Progenitor cell of endocrine pancreas (in vitro differentiated cells): ENCODE measurements around the gene OSBPL10. TPM values are rescaled to one million over a fixed set of nuclear protein-coding genes. Genes with fewer than 3 reads are reported as not detected.

Source experiments
- DNase-seq: peaks from one replicate; pipeline ENCODE4 v3.0.0; 2021; ENCODE audit warnings: low spot score; ENCODE audit not compliant: unreplicated experiment
- H3K27ac Mint-ChIP-seq: 2 replicates; pipeline ENCODE4 v1.8.0; 2021; ENCODE audit warnings: mild to moderate bottlenecking, moderate library complexity, mixed read lengths
- H3K27me3 Mint-ChIP-seq: 2 replicates; pipeline ENCODE4 v1.8.0; 2021; ENCODE audit warnings: mixed read lengths
- H3K36me3 Mint-ChIP-seq: 2 replicates; pipeline ENCODE4 v1.8.0; 2022; ENCODE audit warnings: mixed read lengths; ENCODE audit not compliant: insufficient read depth
- H3K4me1 Mint-ChIP-seq: 2 replicates; pipeline ENCODE4 v1.8.0; 2021; ENCODE audit warnings: low read depth, mixed read lengths
- H3K4me3 Mint-ChIP-seq: 2 replicates; pipeline ENCODE4 v1.8.0; 2021; ENCODE audit warnings: low read depth, mild to moderate bottlenecking, moderate library complexity, mixed read lengths
- H3K9me3 Mint-ChIP-seq: 2 replicates; pipeline ENCODE4 v1.8.0; 2021; ENCODE audit warnings: low read depth, mixed read lengths
- total RNA-seq: library from RNA; stranded (reverse); gene quantifications from 2 replicates; pipeline ENCODE4 v1.2.1, GENCODE V29; 2021
- TF ChIP-seq, protein P1 (sequence below): fragments of 200-600 bp; sonication (generic); IDR thresholded peaks from one replicate; pipeline ENCODE4 v1.5.0; 2021; ENCODE audit warnings: antibody characterized with exemption, mild to moderate bottlenecking; ENCODE audit not compliant: unreplicated experiment

The OSBPL10 gene
- total RNA-seq, 1 donor from 2014 or later, result 25.2 TPM

DNA sequence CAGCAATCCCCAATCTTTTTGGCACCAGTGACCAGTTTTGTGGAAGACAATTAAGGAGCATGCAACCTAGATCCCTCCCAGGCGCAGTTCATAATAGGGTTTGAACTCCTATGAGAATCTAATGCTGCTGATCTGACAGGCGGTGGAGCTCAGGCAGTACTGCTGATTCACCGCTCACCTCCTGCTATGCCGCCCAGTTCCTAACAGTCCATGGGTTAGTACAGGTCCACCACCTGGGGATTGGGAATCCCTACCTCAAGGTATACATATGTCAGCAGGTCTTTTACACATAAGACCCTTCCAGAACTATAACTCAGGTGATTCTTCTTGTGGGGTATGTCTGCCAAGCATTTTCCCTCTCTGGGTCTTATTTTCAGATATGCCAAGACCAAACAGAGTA lies 182.2 kb downstream of the OSBPL10 start:
- Mint-ChIP-seq H3K9me3 (peaks cover 8% of the 10 kb centered on the region), H3K4me1 (no peaks in the 10 kb centered on the region), H3K36me3 (peaks cover 6% of the 10 kb centered on the region), H3K27ac (no peak overlapping the region), H3K4me3 (no peak overlapping the region), H3K27me3 (no peaks in the 10 kb centered on the region)
- TF ChIP-seq, protein P1, sequence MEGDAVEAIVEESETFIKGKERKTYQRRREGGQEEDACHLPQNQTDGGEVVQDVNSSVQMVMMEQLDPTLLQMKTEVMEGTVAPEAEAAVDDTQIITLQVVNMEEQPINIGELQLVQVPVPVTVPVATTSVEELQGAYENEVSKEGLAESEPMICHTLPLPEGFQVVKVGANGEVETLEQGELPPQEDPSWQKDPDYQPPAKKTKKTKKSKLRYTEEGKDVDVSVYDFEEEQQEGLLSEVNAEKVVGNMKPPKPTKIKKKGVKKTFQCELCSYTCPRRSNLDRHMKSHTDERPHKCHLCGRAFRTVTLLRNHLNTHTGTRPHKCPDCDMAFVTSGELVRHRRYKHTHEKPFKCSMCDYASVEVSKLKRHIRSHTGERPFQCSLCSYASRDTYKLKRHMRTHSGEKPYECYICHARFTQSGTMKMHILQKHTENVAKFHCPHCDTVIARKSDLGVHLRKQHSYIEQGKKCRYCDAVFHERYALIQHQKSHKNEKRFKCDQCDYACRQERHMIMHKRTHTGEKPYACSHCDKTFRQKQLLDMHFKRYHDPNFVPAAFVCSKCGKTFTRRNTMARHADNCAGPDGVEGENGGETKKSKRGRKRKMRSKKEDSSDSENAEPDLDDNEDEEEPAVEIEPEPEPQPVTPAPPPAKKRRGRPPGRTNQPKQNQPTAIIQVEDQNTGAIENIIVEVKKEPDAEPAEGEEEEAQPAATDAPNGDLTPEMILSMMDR, result no peak
- DNase-seq, result no peak

DNA sequence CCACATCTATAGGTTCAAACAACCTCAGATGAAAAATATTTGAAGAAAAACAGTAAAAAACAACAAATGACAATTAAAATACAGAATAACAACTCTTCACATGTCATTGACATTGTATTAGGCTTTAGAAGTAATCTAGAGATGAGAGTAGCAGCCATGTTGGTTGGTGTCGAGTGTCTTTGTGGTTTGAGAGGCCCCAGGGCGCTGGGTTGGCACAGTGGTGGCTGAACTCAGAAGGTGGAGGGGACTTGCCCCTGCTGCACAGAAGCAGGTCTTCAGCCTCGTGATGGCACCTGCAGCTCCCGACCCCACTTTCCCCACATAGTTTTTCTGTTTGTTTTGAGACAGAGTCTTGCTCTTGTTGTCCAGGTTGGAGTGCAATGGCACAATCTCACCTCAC lies 187.2 kb downstream of the OSBPL10 start:
- no peak for DNase-seq
- peaks cover 8% of the 10 kb centered on the region for H3K9me3 Mint-ChIP-seq

DNA sequence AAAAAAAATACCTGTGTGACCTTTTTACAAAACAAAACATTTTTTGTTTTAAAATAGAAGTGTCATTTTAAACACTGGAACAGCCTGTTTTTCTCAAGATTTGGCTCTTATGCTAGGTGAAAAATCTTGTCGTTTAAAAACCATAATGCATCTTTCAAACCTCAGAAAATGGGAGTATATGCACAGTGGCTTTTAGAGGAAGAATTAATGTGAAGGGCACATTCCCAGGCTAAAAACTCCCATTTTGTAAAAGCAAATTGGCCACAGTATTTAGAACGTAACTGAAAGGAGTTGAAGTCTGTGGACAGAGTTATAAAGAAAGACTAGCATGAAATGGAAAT lies 190.0 kb downstream of the OSBPL10 start:
- Mint-ChIP-seq H3K27ac (no peak overlapping the region), H3K36me3 (peaks cover 5% of the 10 kb centered on the region), H3K9me3 (peaks cover 8% of the 10 kb centered on the region), H3K4me1 (no peaks in the 10 kb centered on the region), H3K27me3 (no peaks in the 10 kb centered on the region), H3K4me3 (no peak overlapping the region)
- DNase-seq, result no peak
- TF ChIP-seq, protein P1, result no peak

More for the DNA sequence above, 187.2 kb downstream of the OSBPL10 start:
- no peaks in the 10 kb centered on the region for H3K27me3 Mint-ChIP-seq
- TF ChIP-seq, protein P1, result no peak
- no peak overlapping the region for H3K4me3 Mint-ChIP-seq
- H3K36me3 Mint-ChIP-seq, result peaks cover 6% of the 10 kb centered on the region
- H3K4me1 Mint-ChIP-seq, result no peaks in the 10 kb centered on the region
- no peak overlapping the region for H3K27ac Mint-ChIP-seq

DNA sequence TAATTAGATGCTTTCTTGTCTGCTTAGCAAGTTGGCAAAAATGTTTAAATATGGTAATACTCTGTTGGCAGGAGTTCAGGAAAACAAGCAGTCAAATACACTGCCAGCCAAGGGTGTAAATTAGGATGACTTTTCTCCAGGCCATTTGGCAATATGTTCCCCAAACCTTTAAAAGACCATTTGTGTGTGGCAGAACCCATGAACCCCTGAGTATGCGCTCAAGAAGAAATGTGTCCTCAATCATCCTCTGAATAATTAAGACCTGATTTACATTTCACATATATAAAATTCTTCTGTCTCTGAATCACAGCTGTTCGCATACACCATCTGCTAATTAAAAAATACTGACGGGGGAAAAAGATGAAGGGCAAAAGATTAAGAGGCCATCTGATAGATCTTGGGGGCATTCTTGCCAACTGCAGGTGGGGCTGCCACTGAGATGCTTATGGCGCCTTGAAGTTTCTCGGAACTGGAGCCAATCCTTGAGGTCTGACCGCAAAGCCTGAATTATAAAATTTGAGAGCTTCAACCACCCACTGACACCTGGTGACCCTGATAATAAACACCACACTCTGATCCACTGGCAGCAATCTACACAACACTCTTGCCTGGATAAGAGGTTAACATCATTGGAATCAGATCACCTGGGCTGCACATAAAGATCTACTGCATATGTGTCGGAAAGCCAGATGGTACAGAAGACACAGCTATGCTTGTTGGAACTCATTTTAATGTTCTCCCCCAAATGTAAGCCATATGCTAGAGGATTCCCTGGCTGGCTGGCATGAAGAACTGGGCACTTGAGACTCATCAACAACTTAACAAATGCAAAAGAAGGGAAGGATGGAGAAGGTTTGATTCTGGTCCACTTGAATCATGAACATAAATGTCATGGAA lies 190.6 kb downstream of the OSBPL10 start:
- TF ChIP-seq, protein P1, result no peak
- Mint-ChIP-seq H3K4me1 (no peaks in the 10 kb centered on the region), H3K36me3 (peaks cover 3% of the 10 kb centered on the region), H3K27ac (no peak overlapping the region), H3K4me3 (no peak overlapping the region), H3K27me3 (no peaks in the 10 kb centered on the region), H3K9me3 (peaks cover 2% of the 10 kb centered on the region)
- no peak for DNase-seq

- no peak overlapping the region for H3K27ac Mint-ChIP-seq
- peaks cover under 1% of the 10 kb centered on the region for H3K36me3 Mint-ChIP-seq
- no peaks in the 10 kb centered on the region for H3K4me1 Mint-ChIP-seq
- TF ChIP-seq, protein P1, result no peak
- no peak for DNase-seq
- H3K9me3 Mint-ChIP-seq, result no peaks in the 10 kb centered on the region
- H3K4me3 Mint-ChIP-seq, result no peak overlapping the region
- H3K27me3 Mint-ChIP-seq, result no peaks in the 10 kb centered on the region
Observed at GRCh38 chr3:31789429-31789828, 191.6 kb downstream of the OSBPL10 start.
